ENCODE measurements around the gene NR2E1. TPM values are rescaled to one million over a fixed set of nuclear protein-coding genes. Genes with fewer than 3 reads are reported as not detected.

Gene NR2E1
- total and polyA plus RNA-seq, 2 experiments from 2014 or later, result not detected

DNA sequence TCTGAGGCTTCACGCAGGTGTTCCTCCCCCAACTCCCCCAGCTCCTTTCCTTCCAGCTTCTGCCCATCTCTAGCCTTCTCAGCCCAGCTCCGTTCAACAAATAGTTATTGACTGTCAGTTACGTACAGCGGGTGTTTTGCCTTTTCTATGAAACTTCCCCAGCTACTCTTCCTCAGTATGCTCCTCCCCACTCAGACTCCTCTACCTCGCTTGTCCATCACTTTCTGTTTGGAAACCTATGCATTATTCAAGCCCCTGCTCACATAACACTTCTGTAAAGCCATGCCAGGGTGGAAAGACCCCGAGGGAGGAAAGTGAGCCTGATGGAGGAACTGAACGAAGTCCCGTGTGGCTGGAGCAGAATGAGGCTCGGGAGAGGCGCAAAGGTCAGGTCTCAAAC lies 44.2 kb upstream of the NR2E1 start:
- peaks cover 95% of the 10 kb centered on the region for H3K27me3 ChIP-seq (replicated peaks; ENCODE audit: insufficient read depth)
- no peak overlapping the region for H2AFZ ChIP-seq

DNA sequence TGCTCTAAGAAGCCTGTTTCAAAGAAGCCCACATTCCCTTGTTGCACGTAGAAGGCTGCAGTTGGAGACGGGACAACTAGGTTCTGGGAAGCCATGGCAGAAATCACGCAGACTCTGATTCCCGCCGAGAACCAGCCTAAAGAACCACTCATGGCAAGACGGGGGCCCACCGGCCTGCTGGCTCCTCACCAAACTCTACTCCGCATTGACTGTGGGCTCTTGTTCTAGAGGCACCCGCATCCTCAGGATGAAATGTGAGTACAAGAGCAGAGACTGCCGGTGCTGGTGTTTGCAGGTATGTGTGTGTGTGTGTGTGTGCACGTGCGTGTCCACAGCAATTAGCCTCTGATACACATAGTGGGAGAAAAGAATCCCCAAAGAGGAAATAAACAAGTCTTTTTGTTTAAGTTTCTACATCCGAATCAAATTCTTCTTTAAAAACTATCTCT lies 42.3 kb upstream of the NR2E1 start:
- H3K4me1 ChIP-seq (ENCODE audit: insufficient read depth), result no peaks in the 10 kb centered on the region
- DNase-seq, result no peak
- H3K36me3 ChIP-seq (ENCODE audit: low read depth), result no peaks in the 10 kb centered on the region
- no peaks in the 10 kb centered on the region for H4K20me1 ChIP-seq (ENCODE audit: insufficient read depth)
- H3K9me3 ChIP-seq (ENCODE audit: low read depth), result no peaks in the 10 kb centered on the region
- H2AFZ ChIP-seq, result no peak overlapping the region
- H3K9me2 ChIP-seq (ENCODE audit: insufficient read depth), result no peaks in the 10 kb centered on the region
- WGBS, 2 experiments (ENCODE audit: low coverage in 1 of 2, low lambda C conversion rate in 2 of 2, missing lambda C conversion rate in 2 of 2), result 7 to 8% methylated on average over 13 of the region's 13 CpGs
- TF ChIP-seq EZH2 (IDR thresholded peaks at IDR 0.05; ENCODE audit: insufficient read depth, poor library complexity, severe bottlenecking), result no peak
- TF ChIP-seq EZH2phosphoT487 (IDR thresholded peaks at IDR 0.05; ENCODE audit: insufficient read depth, low read depth), result no peak
- in situ Hi-C loops (cut with MboI), result loop anchor here (25.0 kb wide), 1 partner anchor 939 kb away; no protein-coding TSS in a partner anchor
- H3K4me2 ChIP-seq (ENCODE audit: unreplicated experiment), result no peak overlapping the region
- no peaks in the 10 kb centered on the region for H3K79me2 ChIP-seq (ENCODE audit: insufficient read depth)
- no peak overlapping the region for H3K27ac ChIP-seq
- no peak overlapping the region for H3K9ac ChIP-seq
- H3K4me3 ChIP-seq, result no peak overlapping the region
- H3F3A ChIP-seq (ENCODE audit: insufficient read depth), result no peaks in the 10 kb centered on the region
- peaks cover 95% of the 10 kb centered on the region for H3K27me3 ChIP-seq (replicated peaks; ENCODE audit: insufficient read depth)

More for the DNA sequence above, 44.2 kb upstream of the NR2E1 start:
- Histone ChIP-seq H3K4me2 (ENCODE audit: unreplicated experiment) (no peak overlapping the region), H3K9ac (no peak overlapping the region), H3K4me3 (no peak overlapping the region), H3K4me1 (ENCODE audit: insufficient read depth) (no peaks in the 10 kb centered on the region), H4K20me1 (ENCODE audit: insufficient read depth) (no peaks in the 10 kb centered on the region), H3K79me2 (ENCODE audit: insufficient read depth) (no peaks in the 10 kb centered on the region), H3K36me3 (ENCODE audit: low read depth) (no peaks in the 10 kb centered on the region), H3F3A (ENCODE audit: insufficient read depth) (no peaks in the 10 kb centered on the region), H3K27ac (no peak overlapping the region), H3K9me2 (ENCODE audit: insufficient read depth) (no peaks in the 10 kb centered on the region), H3K9me3 (ENCODE audit: low read depth) (no peaks in the 10 kb centered on the region)
- in situ Hi-C loops (cut with MboI), result loop anchor here (25.0 kb wide), 1 partner anchor 941 kb away; no protein-coding TSS in a partner anchor
- TF ChIP-seq EZH2 (IDR thresholded peaks at IDR 0.05; ENCODE audit: insufficient read depth, poor library complexity, severe bottlenecking) (no peak), EZH2phosphoT487 (IDR thresholded peaks at IDR 0.05; ENCODE audit: insufficient read depth, low read depth) (no peak)
- DNase-seq, result no peak
- WGBS, 2 experiments (ENCODE audit: low coverage in 1 of 2, low lambda C conversion rate in 2 of 2, missing lambda C conversion rate in 2 of 2), result 45 to 49% methylated on average over 10 of the region's 10 CpGs

DNA sequence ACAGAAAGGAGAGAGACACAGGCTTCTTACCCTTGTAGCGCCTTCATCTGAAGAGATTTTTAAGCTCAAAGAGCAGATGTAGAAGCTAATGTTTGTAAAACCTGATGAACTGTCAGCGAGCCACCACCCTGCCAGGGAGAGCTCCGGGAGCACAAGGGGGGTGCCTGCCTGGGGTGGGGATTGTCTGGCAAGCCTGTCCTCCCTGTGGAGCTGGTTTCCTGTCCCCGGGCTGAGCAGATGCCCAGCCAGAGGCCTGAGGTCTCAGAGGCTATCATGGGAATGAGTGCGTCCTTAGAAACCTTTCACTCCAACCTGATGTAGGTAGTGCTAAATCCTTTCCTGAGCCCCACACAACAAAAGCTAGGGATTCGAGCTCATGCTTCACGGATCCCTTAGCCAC lies 41.9 kb upstream of the NR2E1 start:
- Histone ChIP-seq H3K27ac (no peak overlapping the region), H3K36me3 (ENCODE audit: low read depth) (no peaks in the 10 kb centered on the region), H3K9me2 (ENCODE audit: insufficient read depth) (no peaks in the 10 kb centered on the region), H3K9me3 (ENCODE audit: low read depth) (no peaks in the 10 kb centered on the region), H3K4me1 (ENCODE audit: insufficient read depth) (no peaks in the 10 kb centered on the region), H3K9ac (no peak overlapping the region), H3K4me2 (ENCODE audit: unreplicated experiment) (no peak overlapping the region), H2AFZ (no peak overlapping the region), H3F3A (ENCODE audit: insufficient read depth) (no peaks in the 10 kb centered on the region), H4K20me1 (ENCODE audit: insufficient read depth) (no peaks in the 10 kb centered on the region), H3K4me3 (no peak overlapping the region), H3K79me2 (ENCODE audit: insufficient read depth) (no peaks in the 10 kb centered on the region), H3K27me3 (replicated peaks; ENCODE audit: insufficient read depth) (peaks cover 91% of the 10 kb centered on the region)
- WGBS, 2 experiments (ENCODE audit: low coverage in 1 of 2, low lambda C conversion rate in 2 of 2, missing lambda C conversion rate in 2 of 2), result 20 to 22% methylated on average over 7 of the region's 7 CpGs
- in situ Hi-C loops (cut with MboI), result loop anchor here (25.0 kb wide), 1 partner anchor 938 kb away; no protein-coding TSS in a partner anchor
- no peak for DNase-seq
- TF ChIP-seq EZH2phosphoT487 (IDR thresholded peaks at IDR 0.05; ENCODE audit: insufficient read depth, low read depth) (no peak), EZH2 (IDR thresholded peaks at IDR 0.05; ENCODE audit: insufficient read depth, poor library complexity, severe bottlenecking) (no peak)

DNA sequence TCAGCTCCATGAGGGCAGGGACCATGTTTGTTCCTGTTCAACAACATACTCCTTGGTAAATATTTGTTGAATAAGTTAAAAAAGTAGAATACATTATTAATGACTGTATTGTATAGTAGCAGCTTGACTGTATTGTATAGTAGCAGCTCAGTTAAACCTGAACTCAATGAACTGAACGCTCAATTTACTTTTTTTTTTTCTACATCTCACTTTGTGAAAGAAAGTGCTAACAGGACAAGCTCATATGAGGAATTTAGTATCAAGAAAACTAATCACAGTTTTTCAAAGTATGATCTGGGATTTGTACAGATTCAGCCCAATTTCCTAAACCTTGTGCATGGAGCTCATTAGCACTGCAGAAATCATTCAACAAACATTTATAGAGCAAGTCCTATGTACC lies 38.8 kb upstream of the NR2E1 start:
- no peak overlapping the region for H3K27ac ChIP-seq
- TF ChIP-seq EZH2 (IDR thresholded peaks at IDR 0.05; ENCODE audit: insufficient read depth, poor library complexity, severe bottlenecking) (no peak), EZH2phosphoT487 (IDR thresholded peaks at IDR 0.05; ENCODE audit: insufficient read depth, low read depth) (no peak)
- no peaks in the 10 kb centered on the region for H3K36me3 ChIP-seq (ENCODE audit: low read depth)
- no peaks in the 10 kb centered on the region for H4K20me1 ChIP-seq (ENCODE audit: insufficient read depth)
- H3K9ac ChIP-seq, result no peak overlapping the region
- no peaks in the 10 kb centered on the region for H3K4me1 ChIP-seq (ENCODE audit: insufficient read depth)
- in situ Hi-C loops (cut with MboI), result no loop called here
- H3K4me3 ChIP-seq, result no peak overlapping the region
- no peaks in the 10 kb centered on the region for H3K9me2 ChIP-seq (ENCODE audit: insufficient read depth)
- WGBS, 2 experiments (ENCODE audit: low coverage in 1 of 2, low lambda C conversion rate in 2 of 2, missing lambda C conversion rate in 2 of 2), result 23 to 35% methylated on average over 1 of the region's 1 CpG
- no peaks in the 10 kb centered on the region for H3K79me2 ChIP-seq (ENCODE audit: insufficient read depth)
- no peak overlapping the region for H2AFZ ChIP-seq
- H3F3A ChIP-seq (ENCODE audit: insufficient read depth), result no peaks in the 10 kb centered on the region
- no peak for DNase-seq
- H3K9me3 ChIP-seq (ENCODE audit: low read depth), result no peaks in the 10 kb centered on the region
- H3K27me3 ChIP-seq (replicated peaks; ENCODE audit: insufficient read depth), result peaks cover 73% of the 10 kb centered on the region
- no peak overlapping the region for H3K4me2 ChIP-seq (ENCODE audit: unreplicated experiment)

DNA sequence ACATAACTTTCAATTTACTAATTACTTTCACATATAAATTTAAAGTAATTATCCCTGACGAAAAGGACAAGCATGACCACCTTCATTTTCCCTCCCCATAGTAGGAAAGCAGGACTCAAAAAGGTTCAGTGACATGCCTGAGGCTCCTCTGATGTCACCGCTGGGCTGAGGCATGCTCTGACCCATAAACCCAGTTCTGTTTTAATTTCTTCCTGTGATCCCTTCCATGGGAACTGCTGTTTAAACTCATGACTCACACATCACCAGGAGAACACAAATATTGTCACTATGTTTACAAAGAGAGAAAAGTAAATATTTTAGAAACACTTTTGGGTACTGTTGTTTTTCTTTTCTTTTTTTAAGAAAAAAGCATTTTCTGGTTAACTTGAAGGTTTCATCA lies 38.0 kb upstream of the NR2E1 start:
- Histone ChIP-seq H3K79me2 (ENCODE audit: insufficient read depth) (no peaks in the 10 kb centered on the region), H3K9me2 (ENCODE audit: insufficient read depth) (no peaks in the 10 kb centered on the region), H3K4me1 (ENCODE audit: insufficient read depth) (no peaks in the 10 kb centered on the region), H3K27ac (no peak overlapping the region), H3K27me3 (replicated peaks; ENCODE audit: insufficient read depth) (peaks cover 66% of the 10 kb centered on the region), H3K36me3 (ENCODE audit: low read depth) (no peaks in the 10 kb centered on the region), H2AFZ (no peak overlapping the region), H4K20me1 (ENCODE audit: insufficient read depth) (no peaks in the 10 kb centered on the region), H3K9ac (no peak overlapping the region), H3K4me2 (ENCODE audit: unreplicated experiment) (no peak overlapping the region), H3F3A (ENCODE audit: insufficient read depth) (no peaks in the 10 kb centered on the region), H3K4me3 (no peak overlapping the region), H3K9me3 (ENCODE audit: low read depth) (no peaks in the 10 kb centered on the region)
- 53 to 59% methylated on average over 2 of the region's 2 CpGs for WGBS, 2 experiments (ENCODE audit: low coverage in 1 of 2, low lambda C conversion rate in 2 of 2, missing lambda C conversion rate in 2 of 2)
- TF ChIP-seq EZH2phosphoT487 (IDR thresholded peaks at IDR 0.05; ENCODE audit: insufficient read depth, low read depth), result no peak
- TF ChIP-seq EZH2 (IDR thresholded peaks at IDR 0.05; ENCODE audit: insufficient read depth, poor library complexity, severe bottlenecking), result no peak
- DNase-seq, result peak; percentile 54
- in situ Hi-C loops (cut with MboI), result no loop called here
